GM12875 (cell line): ENCODE measurements around the gene IP6K2.

ENCODE experiments used
- H3K4me3 ChIP-seq: one replicate; pipeline ENCODE4 v1.5.1; 2011; ENCODE audit warnings: low read depth, low read length, control low read depth
- CTCF ChIP-seq: IDR thresholded peaks from 2 replicates; pipeline ENCODE4 v1.5.1; 2011; ENCODE audit warnings: low read depth, mild to moderate bottlenecking, control low read depth, inconsistent platforms, low read length, moderate library complexity, borderline replicate concordance; ENCODE audit not compliant: insufficient read depth

The IP6K2 gene

GRCh38 chr3:48644898-48645760 lies 71.9 kb downstream of the IP6K2 start:
- no peak for TF ChIP-seq CTCF
- H3K4me3 ChIP-seq: no peak overlapping the region

DNA sequence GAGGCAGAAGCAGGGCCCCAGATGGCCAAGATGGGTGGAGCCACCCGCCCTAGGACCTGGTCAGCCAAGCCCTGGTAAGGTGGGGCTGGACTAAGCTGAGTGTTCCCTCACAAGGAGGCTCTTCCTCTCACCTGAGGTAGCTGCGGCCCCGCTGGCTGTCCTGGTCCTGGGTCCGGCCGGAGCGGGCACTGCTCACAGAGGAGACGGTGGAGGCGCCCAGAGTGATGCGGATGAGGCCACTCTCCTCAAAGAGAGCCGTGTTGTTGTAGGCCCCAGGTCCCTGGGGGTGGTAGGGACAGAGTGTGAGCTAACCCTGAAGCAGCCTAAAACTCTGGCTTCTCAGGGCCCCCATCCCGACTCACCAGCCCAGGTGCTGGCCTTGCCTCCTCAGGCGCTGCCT lies 74.4 kb downstream of the IP6K2 start:
- H3K4me3 ChIP-seq: no peak overlapping the region
- no peak for TF ChIP-seq CTCF

DNA sequence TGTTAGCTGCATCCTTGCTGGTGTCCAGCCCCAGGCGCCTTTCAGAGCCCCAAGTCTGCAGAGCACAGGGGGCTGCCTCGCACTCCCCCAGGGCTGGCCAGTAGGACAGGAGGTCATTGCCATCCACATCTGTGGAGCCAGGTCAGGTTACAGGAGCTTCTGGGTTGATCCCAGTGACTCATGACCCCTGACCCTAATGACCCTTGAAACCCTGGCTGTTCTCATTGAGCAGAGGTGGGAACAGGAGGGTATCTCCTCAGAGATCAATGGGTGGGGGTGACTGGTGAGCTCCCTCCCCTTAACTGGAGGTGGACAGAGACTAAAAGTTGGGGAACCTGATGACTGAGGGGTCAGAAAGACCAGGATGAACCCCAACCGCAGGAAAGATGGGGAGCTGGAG lies 75.6 kb downstream of the IP6K2 start:
- no peak overlapping the region for H3K4me3 ChIP-seq
- no peak for TF ChIP-seq CTCF

DNA sequence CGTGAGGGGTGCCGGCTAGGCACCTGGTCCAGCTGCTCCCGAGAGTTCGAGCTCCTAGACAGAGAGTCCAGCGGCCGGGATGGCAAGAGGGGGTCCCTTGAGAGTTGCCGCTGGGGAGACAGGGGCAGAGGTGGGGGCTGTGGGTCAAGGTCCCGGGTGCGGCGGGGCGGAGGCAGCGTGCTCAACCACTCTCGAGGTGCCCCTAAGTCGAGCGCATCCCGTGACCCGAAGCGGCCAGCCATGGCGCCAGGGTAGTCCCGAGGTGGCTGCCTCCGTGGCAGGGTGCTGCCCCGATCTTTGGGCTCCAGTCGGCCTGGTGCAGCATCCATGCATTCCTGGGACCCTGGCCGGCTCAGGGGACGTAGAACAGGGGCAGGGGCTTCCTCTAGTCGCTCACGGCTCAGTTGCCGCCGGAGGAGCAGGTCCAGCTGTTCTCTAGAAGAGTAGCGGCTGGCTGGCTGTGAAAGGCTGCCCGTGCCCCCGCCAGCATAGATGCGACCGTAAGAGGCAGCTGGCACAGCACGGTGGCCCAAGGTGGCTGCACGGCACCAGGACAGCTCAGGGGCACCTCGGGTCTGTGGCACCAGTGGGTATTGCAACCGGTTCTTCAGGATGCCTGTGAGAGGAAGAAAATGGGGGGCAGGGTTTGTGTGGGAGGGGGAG lies 76.9 kb downstream of the IP6K2 start:
- no peak overlapping the region for H3K4me3 ChIP-seq
- TF ChIP-seq CTCF: no peak
